HepG2 (cell line): ENCODE data around the gene NDEL1. TPM values are rescaled to one million over a fixed set of nuclear protein-coding genes. Genes with fewer than 3 reads are reported as not detected.

Experiments
- FOXM1 ChIP-seq: sonication (generic); formaldehyde crosslinking; IDR thresholded peaks from 2 replicates; pipeline ENCODE4 v1.5.0; 2020; ENCODE audit warnings: missing genetic modification reagents
- GABPA ChIP-seq, 2 experiments: IDR thresholded peaks; 2 replicates each; pipeline ENCODE4 v1.6.1; 2011 to 2016; ENCODE audit warnings: low read depth in 2 of 2, low read length in 1 of 2, missing biosample characterization in 1 of 2, missing genetic modification characterization in 1 of 2
- HDAC1 ChIP-seq: sonication (generic); formaldehyde crosslinking; IDR thresholded peaks from 2 replicates; pipeline ENCODE4 v1.5.1; 2020; ENCODE audit warnings: mild to moderate bottlenecking, missing genetic modification reagents
- KAT7 ChIP-seq: IDR thresholded peaks from 2 replicates; pipeline ENCODE4 v1.6.1; 2018; ENCODE audit warnings: borderline replicate concordance, missing compliant biosample characterization
- MYC ChIP-seq: sonication (generic); formaldehyde crosslinking; IDR thresholded peaks from 2 replicates; pipeline ENCODE4 v1.9.0; 2021; ENCODE audit warnings: missing genetic modification reagents, borderline replicate concordance
- PRDM4 ChIP-seq: sonication (generic); formaldehyde crosslinking; IDR thresholded peaks from 2 replicates; pipeline ENCODE4 v1.9.0; 2021; ENCODE audit warnings: missing genetic modification reagents, borderline replicate concordance
- SIX1 ChIP-seq: sonication (generic); formaldehyde crosslinking; IDR thresholded peaks from 2 replicates; pipeline ENCODE4 v1.4.0; 2020; ENCODE audit warnings: missing genetic modification reagents, borderline replicate concordance
- SNAPC4 ChIP-seq: sonication (generic); formaldehyde crosslinking; IDR thresholded peaks from 2 replicates; pipeline ENCODE4 v1.4.0; 2020; ENCODE audit warnings: mild to moderate bottlenecking, missing genetic modification reagents
- YY1 ChIP-seq: IDR thresholded peaks from 2 replicates; pipeline ENCODE4 v1.6.1; 2011; ENCODE audit warnings: low read length, low read depth, moderate library complexity, mild to moderate bottlenecking; ENCODE audit not compliant: insufficient read depth, insufficient replicate concordance
- ZNF101 ChIP-seq: sonication (generic); formaldehyde crosslinking; IDR thresholded peaks from 2 replicates; pipeline ENCODE4 v1.4.0; 2020; ENCODE audit warnings: mild to moderate bottlenecking, low read depth, missing genetic modification reagents, borderline replicate concordance
- ZNF484 ChIP-seq: sonication (generic); formaldehyde crosslinking; IDR thresholded peaks from 2 replicates; pipeline ENCODE4 v1.5.1; 2020; ENCODE audit warnings: mild to moderate bottlenecking, low read depth, missing genetic modification reagents, borderline replicate concordance
- ZNF557 ChIP-seq: sonication (generic); formaldehyde crosslinking; IDR thresholded peaks from 2 replicates; pipeline ENCODE4 v1.4.0; 2020; ENCODE audit warnings: missing genetic modification reagents
- ZNF768 ChIP-seq: sonication (generic); formaldehyde crosslinking; IDR thresholded peaks from 2 replicates; pipeline ENCODE4 v1.4.0; 2020; ENCODE audit warnings: missing genetic modification reagents
- ZNF788 ChIP-seq: sonication (generic); formaldehyde crosslinking; IDR thresholded peaks from 2 replicates; pipeline ENCODE4 v1.5.0; 2020; ENCODE audit warnings: mild to moderate bottlenecking, missing genetic modification reagents, borderline replicate concordance
- polyA plus RNA-seq, 8 experiments: library from polyadenylated mRNA; depleted of rRNA in 3 of 8; stranded (reverse) in 7 of 8; unstranded in 1 of 8; fragments of >200 nt; fragmentation: Illumina TruSeq in 4 of 8; extraction: Trizol in 4 of 8; gene quantifications; 2 replicates each; pipeline versions ENCODE4 v1.2.1 to v1.2.3, GENCODE V29; 2011 to 2016; ENCODE audit warnings: low read depth in 4 of 8, missing spikeins in 1 of 8, mixed read lengths in 1 of 8; ENCODE audit not compliant: insufficient read depth in 1 of 8
- total RNA-seq, 5 experiments: library from RNA; depleted of rRNA; stranded (reverse); fragments of >200 nt; fragmentation: Illumina TruSeq; extraction: Trizol; gene quantifications; 2 replicates each; pipeline ENCODE4 v1.2.3, GENCODE V29; 2016; ENCODE audit warnings: low read depth in 1 of 5
- TF ChIP-seq, protein P1 (sequence below): sonication (generic); formaldehyde crosslinking; IDR thresholded peaks from 2 replicates; pipeline ENCODE4 v1.4.0; 2020; ENCODE audit warnings: missing genetic modification reagents, borderline replicate concordance

Gene NDEL1
- total and polyA plus RNA-seq, 2 of the 13 experiments (the other 11 are each of a cell fraction or from before 2014, with no cell fraction given), result 59.8 to 153 TPM

- TF ChIP-seq SNAPC4 (CRISPR knock-in tag), result no peak
- TF ChIP-seq KAT7 (CRISPR knock-in tag), result no peak; the same call in 1 of the 2 replicates
- TF ChIP-seq PRDM4 (CRISPR knock-in tag), result no peak
- TF ChIP-seq GABPA (IDR thresholded peaks at IDR 0.05; ENCODE audit: low read depth, low read length), result no peak
- TF ChIP-seq GABPA (CRISPR knock-in tag; IDR thresholded peaks at IDR 0.05; ENCODE audit: low read depth), result no peak
- TF ChIP-seq MYC (CRISPR knock-in tag), result peak; percentile 12; the same call in 1 of the 2 replicates
- no peak; the same call in 1 of the 2 replicates for TF ChIP-seq SIX1
- TF ChIP-seq, protein P1, sequence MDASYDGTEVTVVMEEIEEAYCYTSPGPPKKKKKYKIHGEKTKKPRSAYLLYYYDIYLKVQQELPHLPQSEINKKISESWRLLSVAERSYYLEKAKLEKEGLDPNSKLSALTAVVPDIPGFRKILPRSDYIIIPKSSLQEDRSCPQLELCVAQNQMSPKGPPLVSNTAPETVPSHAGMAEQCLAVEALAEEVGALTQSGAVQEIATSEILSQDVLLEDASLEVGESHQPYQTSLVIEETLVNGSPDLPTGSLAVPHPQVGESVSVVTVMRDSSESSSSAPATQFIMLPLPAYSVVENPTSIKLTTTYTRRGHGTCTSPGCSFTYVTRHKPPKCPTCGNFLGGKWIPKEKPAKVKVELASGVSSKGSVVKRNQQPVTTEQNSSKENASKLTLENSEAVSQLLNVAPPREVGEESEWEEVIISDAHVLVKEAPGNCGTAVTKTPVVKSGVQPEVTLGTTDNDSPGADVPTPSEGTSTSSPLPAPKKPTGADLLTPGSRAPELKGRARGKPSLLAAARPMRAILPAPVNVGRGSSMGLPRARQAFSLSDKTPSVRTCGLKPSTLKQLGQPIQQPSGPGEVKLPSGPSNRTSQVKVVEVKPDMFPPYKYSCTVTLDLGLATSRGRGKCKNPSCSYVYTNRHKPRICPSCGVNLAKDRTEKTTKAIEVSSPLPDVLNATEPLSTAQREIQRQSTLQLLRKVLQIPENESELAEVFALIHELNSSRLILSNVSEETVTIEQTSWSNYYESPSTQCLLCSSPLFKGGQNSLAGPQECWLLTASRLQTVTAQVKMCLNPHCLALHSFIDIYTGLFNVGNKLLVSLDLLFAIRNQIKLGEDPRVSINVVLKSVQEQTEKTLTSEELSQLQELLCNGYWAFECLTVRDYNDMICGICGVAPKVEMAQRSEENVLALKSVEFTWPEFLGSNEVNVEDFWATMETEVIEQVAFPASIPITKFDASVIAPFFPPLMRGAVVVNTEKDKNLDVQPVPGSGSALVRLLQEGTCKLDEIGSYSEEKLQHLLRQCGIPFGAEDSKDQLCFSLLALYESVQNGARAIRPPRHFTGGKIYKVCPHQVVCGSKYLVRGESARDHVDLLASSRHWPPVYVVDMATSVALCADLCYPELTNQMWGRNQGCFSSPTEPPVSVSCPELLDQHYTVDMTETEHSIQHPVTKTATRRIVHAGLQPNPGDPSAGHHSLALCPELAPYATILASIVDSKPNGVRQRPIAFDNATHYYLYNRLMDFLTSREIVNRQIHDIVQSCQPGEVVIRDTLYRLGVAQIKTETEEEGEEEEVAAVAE (CRISPR knock-in tag), result no peak
- TF ChIP-seq ZNF484, result no peak
- TF ChIP-seq ZNF788, result no peak
- no peak for TF ChIP-seq ZNF557
- TF ChIP-seq YY1, result no peak
- TF ChIP-seq FOXM1 (CRISPR knock-in tag), result no peak
- TF ChIP-seq ZNF768 (CRISPR knock-in tag), result 0 out of 2 replicates have a peak, but pooled peaks have one; percentile 7
- TF ChIP-seq HDAC1 (CRISPR knock-in tag), result no peak
- no peak for TF ChIP-seq ZNF101 (CRISPR knock-in tag)
These were observed 622 bp downstream of the NDEL1 start (continued) for GRCh38 chr17:8436169-8436843.
